GM13977 (cell line): ENCODE measurements around the gene TECTB.
"Not testable (repeated sequence)": the region's sequence is repeated elsewhere in the genome, so short reads cannot be mapped to it uniquely, and the experiment has no call there.

Experiments
- DNase-seq: peaks from one replicate; pipeline ENCODE4 v3.0.0; 2012; ENCODE audit warnings: low spot score
- CTCF ChIP-seq: IDR thresholded peaks from 2 replicates; pipeline ENCODE4 v1.5.1; 2012; ENCODE audit warnings: mild to moderate bottlenecking, control low read depth; ENCODE audit not compliant: insufficient read depth; ENCODE audit errors: extremely low read depth, missing control alignments
- in situ Hi-C: fragments of 300-500 bp; cut with MboI; formaldehyde crosslinking; loops from one replicate; pipeline ENCODE4 v1.12.0; 2022; ENCODE audit warnings: low sequenced_read_pairs, low pct_unique_long_range_greater_than_20kb, mixed read lengths, inconsistent platforms; ENCODE audit not compliant: unreplicated experiment

The TECTB gene

GRCh38 chr10:112249722-112250121 lies 33.5 kb upstream of the TECTB start:
- no peak for TF ChIP-seq CTCF
- in situ Hi-C loops: no loop called here
- no peak for DNase-seq

- TF ChIP-seq CTCF: no peak
- DNase-seq: no peak
- in situ Hi-C loops: no loop called here
These were observed 32.6 kb upstream of the TECTB start for GRCh38 chr10:112250555-112250954.

- in situ Hi-C loops, DNase-seq: not testable (repeated sequence)
These were observed 32.0 kb upstream of the TECTB start for GRCh38 chr10:112251238-112251637.

- no peak for DNase-seq
These were observed 24.8 kb upstream of the TECTB start for GRCh38 chr10:112258407-112258806.

GRCh38 chr10:112259688-112260087 lies 23.5 kb upstream of the TECTB start:
- TF ChIP-seq CTCF: no peak
- in situ Hi-C loops: no loop called here

More at GRCh38 chr10:112258407-112258806, 24.8 kb upstream of the TECTB start:
- in situ Hi-C loops: no loop called here
- no peak for TF ChIP-seq CTCF

GRCh38 chr10:112260831-112261230 lies 22.4 kb upstream of the TECTB start:
- TF ChIP-seq CTCF: no peak
- in situ Hi-C loops: no loop called here
- no peak for DNase-seq

More at GRCh38 chr10:112259688-112260087, 23.5 kb upstream of the TECTB start:
- DNase-seq: no peak

GRCh38 chr10:112261281-112261822 lies 21.8 kb upstream of the TECTB start:
- DNase-seq: no peak
- in situ Hi-C loops: no loop called here
- no peak for TF ChIP-seq CTCF
